CD4-positive, alpha-beta memory T cell (primary cell): ENCODE measurements around the gene PBX1. TPM values are rescaled to one million over a fixed set of nuclear protein-coding genes. Genes with fewer than 3 reads are reported as not detected.
"Not testable (repeated sequence)": the region's sequence is repeated elsewhere in the genome, so short reads cannot be mapped to it uniquely, and the experiment has no call there.

ENCODE experiments used
- CTCF ChIA-PET: fragments of 350-600 bp; sonication (Branson Sonifier 250); formaldehyde crosslinking; loops from one replicate; lab custom pipeline; 2021; ENCODE audit warnings: inconsistent platforms; ENCODE audit not compliant: partially characterized antibody; lab: Charles Lee
- POLR2A ChIA-PET: fragments of 350-600 bp; sonication (Branson Sonifier 250); formaldehyde crosslinking; loops from one replicate; lab custom pipeline; 2021; ENCODE audit not compliant: partially characterized antibody; lab: Charles Lee
- DNase-seq, 5 donors: peaks; one replicate each; pipeline versions ENCODE4 v3.0.0 to v3.0.0-alpha.2; 2020 to 2022; ENCODE audit warnings: mixed read lengths in 1 of 5
- H3K27ac ChIP-seq: one replicate; pipeline ENCODE4 v1.7.0; 2013; ENCODE audit warnings: low read depth, low read length
- H3K27me3 ChIP-seq: 2 replicates; pipeline ENCODE4 v1.7.0; 2013; ENCODE audit warnings: mild to moderate bottlenecking, low read length, moderate library complexity; ENCODE audit not compliant: insufficient read depth
- H3K36me3 ChIP-seq: 2 replicates; pipeline ENCODE4 v1.7.0; 2013; ENCODE audit warnings: mild to moderate bottlenecking, low read length, moderate library complexity; ENCODE audit not compliant: insufficient read depth
- H3K4me1 ChIP-seq: 2 replicates; pipeline ENCODE4 v1.7.0; 2013; ENCODE audit warnings: mild to moderate bottlenecking, low read length, moderate library complexity; ENCODE audit not compliant: insufficient read depth
- H3K4me3 ChIP-seq, 2 donors: one replicate each; pipeline ENCODE4 v1.7.0; 2013; ENCODE audit warnings: low read length in 2 of 2, mild to moderate bottlenecking in 1 of 2
- H3K9me3 ChIP-seq, 2 donors: one replicate each; pipeline ENCODE4 v1.7.0; 2013; ENCODE audit warnings: low read length in 2 of 2, control low read depth in 1 of 2; ENCODE audit not compliant: control insufficient read depth in 1 of 2
- H3K27ac Mint-ChIP-seq, 7 donors: one replicate each; pipeline ENCODE4 v1.8.0; 2020 to 2021; ENCODE audit warnings: mixed read lengths in 7 of 7, mild to moderate bottlenecking in 6 of 7, inconsistent platforms in 3 of 7, moderate library complexity in 3 of 7
- H3K27me3 Mint-ChIP-seq, 2 donors: one replicate each; pipeline ENCODE4 v1.8.0; 2020 to 2021; ENCODE audit warnings: mixed read lengths in 2 of 2
- H3K36me3 Mint-ChIP-seq, 2 donors: one replicate each; pipeline ENCODE4 v1.8.0; 2020 to 2021; ENCODE audit warnings: mixed read lengths in 2 of 2, inconsistent platforms in 1 of 2, mild to moderate bottlenecking in 1 of 2
- H3K4me1 Mint-ChIP-seq, 4 donors: one replicate each; pipeline ENCODE4 v1.8.0; 2020 to 2021; ENCODE audit warnings: mixed read lengths in 4 of 4, mild to moderate bottlenecking in 1 of 4
- H3K4me3 Mint-ChIP-seq, 8 donors: one replicate each; pipeline ENCODE4 v1.8.0; 2020 to 2021; ENCODE audit warnings: mixed read lengths in 8 of 8, mild to moderate bottlenecking in 7 of 8, moderate library complexity in 6 of 8, inconsistent platforms in 3 of 8
- H3K9me3 Mint-ChIP-seq, 8 donors: one replicate each; pipeline ENCODE4 v1.8.0; 2020 to 2021; ENCODE audit warnings: mixed read lengths in 8 of 8, mild to moderate bottlenecking in 5 of 8, inconsistent platforms in 3 of 8, moderate library complexity in 1 of 8
- intact Hi-C: fragments of 100-400 bp; cut with micrococcal nuclease; formaldehyde crosslinking; loops from one replicate; pipeline ENCODE4 v1.15.1; 2023
- polyA plus RNA-seq, 2 donors: library from polyadenylated mRNA; unstranded; fragments of 300-500 nt; fragmentation: Illumina TruSeq; gene quantifications; one replicate each; pipeline ENCODE4 v1.2.3, GENCODE V29; 2021
- total RNA-seq, 2 experiments: library from RNA; stranded (reverse); gene quantifications; one replicate each; pipeline ENCODE4 v1.2.3, GENCODE V29; 2021

Gene PBX1
- total and polyA plus RNA-seq, 4 experiments from 2014 or later: 0.06 to 0.70 (median 0.53) TPM; not detected in 1

- Histone ChIP-seq H3K27me3 (no peaks in the 10 kb centered on the region), H3K27ac (no peak overlapping the region), H3K36me3 (no peaks in the 10 kb centered on the region), H3K4me1 (no peaks in the 10 kb centered on the region), H3K4me3 (no peak overlapping the region), H3K9me3 (no peaks in the 10 kb centered on the region)
- H3K27ac Mint-ChIP-seq: no peak overlapping the region
- ChIA-PET CTCF (no interaction called here), POLR2A (no interaction called here)
- no peaks in the 10 kb centered on the region for H3K36me3 Mint-ChIP-seq
- intact Hi-C loops: no loop called here
- no peak overlapping the region for H3K4me3 Mint-ChIP-seq
- no peaks in the 10 kb centered on the region for H3K27me3 Mint-ChIP-seq
- H3K4me1 Mint-ChIP-seq: no peaks in the 10 kb centered on the region
- peaks cover 0 to 7% (median 1%) of the 10 kb centered on the region in 8 donors for H3K9me3 Mint-ChIP-seq
- DNase-seq: no peak
These were observed 42.6 kb downstream of the PBX1 start for GRCh38 chr1:164601399-164602100.

DNA sequence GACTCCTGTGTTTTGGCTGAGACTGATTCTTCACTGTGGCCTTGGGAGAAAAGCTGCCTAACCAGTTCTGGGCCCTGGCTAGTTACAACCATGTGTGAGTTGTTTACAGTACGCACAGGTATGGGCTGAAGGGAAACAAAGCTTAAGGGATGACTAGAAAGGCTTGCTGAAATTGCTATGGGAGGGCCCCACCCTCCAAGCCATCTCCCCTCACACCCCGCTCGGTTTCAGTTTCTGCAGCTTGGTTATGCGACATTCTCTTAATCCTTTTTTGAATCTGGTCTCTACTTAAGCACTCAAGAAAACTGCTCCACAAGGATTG, 43.1 kb downstream of the PBX1 start:
- intact Hi-C loops: no loop called here
- H3K27ac Mint-ChIP-seq: no peak overlapping the region
- Histone ChIP-seq H3K4me3 (no peak overlapping the region), H3K27me3 (no peaks in the 10 kb centered on the region), H3K36me3 (no peaks in the 10 kb centered on the region), H3K27ac (no peak overlapping the region), H3K4me1 (no peaks in the 10 kb centered on the region), H3K9me3 (no peaks in the 10 kb centered on the region)
- H3K4me3 Mint-ChIP-seq: no peak overlapping the region
- no peaks in the 10 kb centered on the region for H3K36me3 Mint-ChIP-seq
- DNase-seq: no peak
- peaks cover 0 to under 1% of the 10 kb centered on the region in 2 donors for H3K27me3 Mint-ChIP-seq
- POLR2A ChIA-PET: no interaction called here
- CTCF ChIA-PET: no interaction called here
- H3K4me1 Mint-ChIP-seq: no peaks in the 10 kb centered on the region
- peaks cover 0 to 7% (median 1%) of the 10 kb centered on the region in 8 donors for H3K9me3 Mint-ChIP-seq

- H3K36me3 ChIP-seq: no peaks in the 10 kb centered on the region
- H3K36me3 Mint-ChIP-seq: no peaks in the 10 kb centered on the region
- H3K4me3 Mint-ChIP-seq: no peak overlapping the region
- no peaks in the 10 kb centered on the region for H3K9me3 ChIP-seq
- H3K27me3 ChIP-seq: no peaks in the 10 kb centered on the region
- H3K27ac Mint-ChIP-seq: no peak overlapping the region
- no peak for DNase-seq
- no peaks in the 10 kb centered on the region for H3K4me1 Mint-ChIP-seq
- ChIA-PET POLR2A (no interaction called here), CTCF (no interaction called here)
- intact Hi-C loops: no loop called here
- no peaks in the 10 kb centered on the region for H3K4me1 ChIP-seq
- H3K9me3 Mint-ChIP-seq: peaks cover 0 to 7% (median 0%) of the 10 kb centered on the region in 8 donors
- no peak overlapping the region for H3K27ac ChIP-seq
- H3K27me3 Mint-ChIP-seq: peaks cover 0 to 2% of the 10 kb centered on the region in 2 donors
- H3K4me3 ChIP-seq: no peak overlapping the region
These were observed 43.6 kb downstream of the PBX1 start for GRCh38 chr1:164602480-164603093.

DNA sequence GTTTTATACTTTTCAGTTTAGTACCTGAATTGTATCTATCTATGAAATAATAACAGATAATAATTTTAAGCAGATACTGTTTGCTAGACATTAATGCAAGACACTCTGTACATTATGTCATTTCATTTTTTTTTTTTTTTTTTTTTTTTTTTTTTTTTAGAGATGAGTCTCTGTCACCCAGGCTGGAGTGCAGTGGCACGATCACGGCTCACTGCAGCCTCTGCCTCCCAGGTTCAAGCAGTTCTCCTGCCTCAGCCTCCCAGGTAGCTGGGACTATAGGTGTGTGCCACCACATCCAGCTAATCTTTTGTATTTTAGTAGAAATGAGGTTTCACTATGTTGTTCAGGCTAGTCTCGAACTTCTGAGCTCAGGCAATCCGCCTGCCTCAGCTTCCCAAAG, 44.8 kb downstream of the PBX1 start:
- H3K4me1 ChIP-seq, H3K27ac Mint-ChIP-seq, POLR2A ChIA-PET, intact Hi-C loops, H3K4me3 Mint-ChIP-seq, H3K36me3 Mint-ChIP-seq, H3K9me3 ChIP-seq, H3K27ac ChIP-seq, H3K27me3 ChIP-seq, CTCF ChIA-PET, H3K9me3 Mint-ChIP-seq, H3K4me1 Mint-ChIP-seq, H3K36me3 ChIP-seq, H3K4me3 ChIP-seq, DNase-seq, H3K27me3 Mint-ChIP-seq: not testable (repeated sequence)

GRCh38 chr1:164604541-164604940, 45.6 kb downstream of the PBX1 start:
- Mint-ChIP-seq H3K27ac (no peak overlapping the region), H3K4me1 (no peaks in the 10 kb centered on the region), H3K36me3 (no peaks in the 10 kb centered on the region), H3K27me3 (peaks cover 0 to 2% of the 10 kb centered on the region in 2 donors), H3K9me3 (peaks cover 0 to 4% (median 0%) of the 10 kb centered on the region in 8 donors), H3K4me3 (no peak overlapping the region)
- CTCF ChIA-PET: no interaction called here
- DNase-seq: no peak
- no peak overlapping the region for H3K4me3 ChIP-seq
- intact Hi-C loops: no loop called here
- H3K27me3 ChIP-seq: no peaks in the 10 kb centered on the region
- no peaks in the 10 kb centered on the region for H3K4me1 ChIP-seq
- H3K27ac ChIP-seq: no peak overlapping the region
- H3K36me3 ChIP-seq: no peaks in the 10 kb centered on the region
- POLR2A ChIA-PET: no interaction called here
- no peaks in the 10 kb centered on the region for H3K9me3 ChIP-seq

GRCh38 chr1:164605254-164606091, 46.5 kb downstream of the PBX1 start:
- Mint-ChIP-seq H3K27ac (no peak overlapping the region), H3K9me3 (peaks cover 0 to 4% (median 0%) of the 10 kb centered on the region in 8 donors), H3K27me3 (peaks cover 0 to 2% of the 10 kb centered on the region in 2 donors), H3K36me3 (no peaks in the 10 kb centered on the region), H3K4me3 (no peak overlapping the region), H3K4me1 (no peaks in the 10 kb centered on the region)
- no peak overlapping the region for H3K27ac ChIP-seq
- POLR2A ChIA-PET: interaction anchor here (0.6 kb wide), 1 partner anchor 13 kb away, joined by 4 read pairs; no protein-coding TSS in a partner anchor
- no peak for DNase-seq
- intact Hi-C loops: no loop called here
- no peaks in the 10 kb centered on the region for H3K9me3 ChIP-seq
- H3K4me1 ChIP-seq: no peaks in the 10 kb centered on the region
- no peaks in the 10 kb centered on the region for H3K36me3 ChIP-seq
- no peak overlapping the region for H3K4me3 ChIP-seq
- H3K27me3 ChIP-seq: no peaks in the 10 kb centered on the region
- CTCF ChIA-PET: no interaction called here

- no peak overlapping the region for H3K4me3 ChIP-seq
- Mint-ChIP-seq H3K27me3 (peaks cover 0 to 2% of the 10 kb centered on the region in 2 donors), H3K4me3 (no peak overlapping the region), H3K36me3 (no peaks in the 10 kb centered on the region), H3K4me1 (no peaks in the 10 kb centered on the region), H3K9me3 (peaks cover 0 to 4% (median 0%) of the 10 kb centered on the region in 8 donors), H3K27ac (no peak overlapping the region)
- intact Hi-C loops: no loop called here
- no peaks in the 10 kb centered on the region for H3K36me3 ChIP-seq
- no peak for DNase-seq
- CTCF ChIA-PET: no interaction called here
- no peaks in the 10 kb centered on the region for H3K27me3 ChIP-seq
- no peak overlapping the region for H3K27ac ChIP-seq
- no peaks in the 10 kb centered on the region for H3K9me3 ChIP-seq
- POLR2A ChIA-PET: no interaction called here
- no peaks in the 10 kb centered on the region for H3K4me1 ChIP-seq
These were observed 48.4 kb downstream of the PBX1 start for GRCh38 chr1:164607351-164607750.
